G401 (cell line): ENCODE measurements around the gene DUSP7. TPM values are rescaled to one million over a fixed set of nuclear protein-coding genes. Genes with fewer than 3 reads are reported as not detected.
A peak's percentile ranks its signal among the peaks of the same experiment; 100 is the strongest.

Experiments used
- DNase-seq: peaks from one replicate; pipeline ENCODE4 v3.0.0-alpha.2; 2015; ENCODE audit warnings: low spot score
- in situ Hi-C: cut with HindIII; loops from 2 replicates; pipeline ENCODE4 v1.10.0; 2016; ENCODE audit warnings: low sequenced_read_pairs, mixed read lengths
- total RNA-seq: library from RNA; depleted of rRNA; stranded (reverse); fragments of >200 nt; shearing (Covaris generic); gene quantifications from 2 replicates; pipeline ENCODE4 v1.2.3, GENCODE V29; 2014

Gene DUSP7
- total RNA-seq, 1 experiment from 2014 or later = 14.6 TPM

DNA sequence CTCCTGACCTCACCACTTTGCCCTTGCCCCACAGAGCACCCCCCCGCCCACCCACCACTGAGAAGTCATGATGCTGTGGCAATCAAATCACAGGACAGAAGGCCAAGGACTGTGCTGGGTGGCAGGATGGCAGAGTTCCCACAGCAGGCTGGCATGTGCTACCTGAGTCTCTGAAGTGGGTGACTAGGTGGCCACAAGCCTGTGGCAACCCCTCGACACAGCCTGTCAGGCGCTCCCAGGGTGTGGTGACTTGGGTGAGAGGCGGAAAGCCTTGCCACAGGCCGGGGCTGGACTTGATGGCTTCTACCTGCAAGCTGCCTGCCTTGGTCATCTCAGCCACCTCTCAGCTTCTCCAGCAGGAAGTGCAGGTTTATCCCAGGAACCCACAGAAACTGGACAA lies 15.6 kb upstream of the DUSP7 start:
- DNase-seq = no peak
- in situ Hi-C loops = no loop called here

DNA sequence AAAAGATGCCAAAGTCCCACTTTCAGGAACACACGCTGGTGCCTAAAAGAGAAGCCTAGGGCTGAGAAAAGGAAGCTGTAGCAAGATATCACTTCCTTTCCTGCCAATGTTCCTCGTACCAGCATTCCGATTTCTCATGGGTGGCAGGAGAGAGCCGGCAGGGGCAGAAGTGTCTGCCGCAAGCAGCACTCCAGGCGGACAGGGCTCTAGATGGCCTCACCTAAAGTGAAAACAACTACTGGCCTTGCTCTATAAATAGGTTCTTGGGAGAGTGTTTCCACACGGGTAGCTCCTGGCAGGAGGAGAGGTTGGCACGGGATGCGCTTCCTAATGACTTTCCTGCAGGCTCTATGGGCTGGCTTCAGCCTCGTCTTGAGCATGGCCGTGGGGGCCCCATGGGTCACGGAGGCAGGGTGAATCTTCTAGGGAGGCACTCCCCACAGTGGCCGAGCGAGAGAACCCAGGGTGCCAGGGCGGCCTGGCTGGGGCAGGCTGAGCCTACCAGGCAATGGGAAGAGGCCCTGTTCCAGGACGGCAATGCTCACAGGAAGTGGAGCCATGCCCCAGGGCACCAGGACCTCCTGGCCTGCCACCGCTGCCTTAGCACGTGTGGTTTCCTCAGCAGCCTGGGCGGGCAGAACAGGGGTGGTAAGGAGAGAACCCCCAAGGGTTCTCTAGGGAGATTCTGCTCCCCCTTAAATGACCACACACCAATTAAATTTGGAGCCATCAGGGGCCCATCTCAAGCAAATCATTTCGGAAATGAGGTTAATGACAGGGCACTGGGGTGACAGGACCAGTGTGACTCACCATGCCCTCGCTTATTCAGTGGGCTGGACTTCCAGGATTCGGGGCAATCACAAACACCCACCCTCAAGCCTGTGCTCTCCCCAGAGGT lies 14.6 kb upstream of the DUSP7 start:
- in situ Hi-C loops = no loop called here
- peak; percentile 90 for DNase-seq

GRCh38 chr3:52069855-52070254 lies 13.5 kb upstream of the DUSP7 start:
- in situ Hi-C loops = no loop called here
- DNase-seq = peak; percentile 74

GRCh38 chr3:52069135-52069534 lies 12.8 kb upstream of the DUSP7 start:
- DNase-seq = no peak
- in situ Hi-C loops = no loop called here

DNA sequence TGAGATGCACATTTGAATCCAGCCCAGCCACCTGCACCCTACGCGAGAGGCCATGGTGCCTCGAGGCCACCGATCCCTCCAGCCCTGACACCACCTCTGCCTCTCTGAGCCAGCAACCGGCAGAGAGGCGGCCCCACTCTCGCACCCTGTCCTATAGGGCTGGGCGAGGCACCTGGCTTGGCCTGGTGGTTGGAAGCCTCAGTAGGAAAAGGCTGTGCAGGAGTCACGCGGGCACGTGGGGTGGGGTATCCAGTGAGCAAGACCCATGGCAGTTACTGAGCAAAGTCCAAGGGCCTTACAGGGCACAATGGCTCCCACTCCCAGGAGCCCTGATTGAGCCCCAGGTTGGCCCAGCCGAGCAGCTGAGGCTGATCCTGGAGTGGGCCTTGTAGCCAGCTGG lies 12.4 kb upstream of the DUSP7 start:
- in situ Hi-C loops = no loop called here
- no peak for DNase-seq

GRCh38 chr3:52068055-52068571 lies 11.7 kb upstream of the DUSP7 start:
- no peak for DNase-seq
- in situ Hi-C loops = no loop called here

GRCh38 chr3:52067526-52067925 lies 11.2 kb upstream of the DUSP7 start:
- in situ Hi-C loops = no loop called here
- DNase-seq = no peak

GRCh38 chr3:52067046-52067445 lies 10.7 kb upstream of the DUSP7 start:
- in situ Hi-C loops = no loop called here
- DNase-seq = no peak

- in situ Hi-C loops = no loop called here
- DNase-seq = no peak
These were observed 8.9 kb upstream of the DUSP7 start for GRCh38 chr3:52065264-52065756.

DNA sequence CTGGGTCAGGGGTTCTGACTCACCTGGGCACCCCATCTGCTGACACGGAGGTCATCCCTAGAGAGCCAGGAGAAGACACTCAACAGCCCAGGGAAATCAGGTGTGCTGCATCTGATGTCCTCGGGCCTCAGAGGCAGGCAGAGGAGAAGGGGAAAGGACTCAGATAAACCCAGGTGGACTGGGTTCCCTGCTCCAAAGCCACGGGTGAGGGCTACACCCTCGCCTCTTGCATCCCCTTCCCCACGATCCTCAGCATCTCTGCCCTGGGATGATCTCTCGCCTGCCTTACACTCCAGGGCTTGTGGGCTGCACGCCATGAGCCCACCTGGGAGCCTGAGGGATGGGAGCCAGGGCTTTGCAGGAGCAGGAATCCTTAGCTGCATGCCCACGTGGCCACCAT lies 8.2 kb upstream of the DUSP7 start:
- DNase-seq = no peak
- in situ Hi-C loops = no loop called here

DNA sequence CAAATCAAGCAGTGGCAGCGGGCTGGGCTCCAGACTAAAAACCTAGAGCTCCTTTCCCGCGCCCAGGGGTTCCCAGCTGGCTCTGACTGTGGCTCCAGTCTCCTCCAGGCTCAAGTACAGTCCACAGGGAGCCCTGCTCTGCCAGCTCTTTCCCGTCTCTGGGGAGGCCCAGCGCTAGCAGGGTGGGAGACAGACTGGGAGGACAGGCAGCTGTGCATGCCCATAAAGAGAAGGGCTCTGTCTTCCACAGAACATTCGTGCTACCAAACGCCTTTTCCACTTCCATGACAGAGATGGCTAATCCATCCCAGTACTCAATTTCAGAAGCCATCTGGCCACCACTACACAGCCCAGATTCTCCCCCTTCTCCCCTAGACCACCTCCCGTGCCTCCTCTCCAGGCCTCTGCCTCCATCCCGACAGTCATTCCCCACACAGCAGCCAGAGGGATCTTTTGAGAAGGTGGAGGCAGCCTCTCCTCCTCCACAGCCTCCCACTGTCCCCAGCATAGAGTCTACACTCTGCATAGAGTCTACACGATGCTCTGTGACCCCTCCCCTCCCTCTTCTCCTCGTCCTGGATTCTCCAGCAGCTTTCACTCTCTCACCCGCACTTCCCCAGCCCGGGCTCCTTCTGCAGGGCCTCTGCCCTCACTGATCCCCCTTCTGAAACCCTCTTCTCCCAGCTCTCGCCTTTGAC lies 6.8 kb upstream of the DUSP7 start:
- no peak for DNase-seq
- in situ Hi-C loops = no loop called here

GRCh38 chr3:52062505-52062904 lies 6.1 kb upstream of the DUSP7 start:
- DNase-seq = no peak
- in situ Hi-C loops = no loop called here

DNA sequence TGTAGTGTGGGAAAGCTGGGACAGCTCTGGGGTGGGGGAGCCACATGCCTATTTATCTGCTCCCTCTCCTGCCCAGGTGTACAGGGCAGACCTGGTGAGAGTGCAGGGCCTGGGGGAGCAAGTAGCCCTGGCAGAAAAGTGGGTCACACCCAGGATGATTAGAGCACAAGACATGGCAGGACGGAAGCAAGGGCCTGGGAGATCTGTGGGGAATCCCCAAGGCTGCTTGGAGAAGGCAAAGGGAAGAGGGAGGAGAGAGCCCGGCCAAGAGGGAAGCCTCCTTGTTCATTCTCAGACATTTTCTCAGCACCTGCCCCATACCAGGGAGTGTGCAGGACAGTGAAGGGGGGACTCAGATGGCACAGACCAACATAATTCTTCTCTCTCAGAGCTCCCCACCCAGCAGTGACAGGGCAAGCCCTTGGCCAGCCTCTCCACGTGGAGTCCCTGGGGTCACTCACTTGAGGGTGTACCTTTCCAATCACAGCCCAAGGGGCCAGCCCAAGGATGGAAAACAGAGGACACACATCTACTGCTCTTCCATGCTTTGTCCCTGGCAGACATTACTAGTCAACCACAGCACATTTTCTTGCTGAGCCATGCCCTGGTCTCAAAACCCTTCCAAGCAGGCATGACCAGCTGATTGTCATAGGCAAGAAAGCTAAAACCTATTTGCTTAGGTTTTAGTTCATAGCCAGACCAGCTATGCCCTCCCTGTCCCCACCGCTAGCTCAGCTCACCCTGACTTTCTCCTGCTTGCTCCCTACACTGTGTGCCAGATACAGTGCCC lies 4.9 kb upstream of the DUSP7 start:
- in situ Hi-C loops = no loop called here
- no peak for DNase-seq

- DNase-seq = no peak
- in situ Hi-C loops = no loop called here
These were observed 3.4 kb upstream of the DUSP7 start for GRCh38 chr3:52059781-52060180.

DNA sequence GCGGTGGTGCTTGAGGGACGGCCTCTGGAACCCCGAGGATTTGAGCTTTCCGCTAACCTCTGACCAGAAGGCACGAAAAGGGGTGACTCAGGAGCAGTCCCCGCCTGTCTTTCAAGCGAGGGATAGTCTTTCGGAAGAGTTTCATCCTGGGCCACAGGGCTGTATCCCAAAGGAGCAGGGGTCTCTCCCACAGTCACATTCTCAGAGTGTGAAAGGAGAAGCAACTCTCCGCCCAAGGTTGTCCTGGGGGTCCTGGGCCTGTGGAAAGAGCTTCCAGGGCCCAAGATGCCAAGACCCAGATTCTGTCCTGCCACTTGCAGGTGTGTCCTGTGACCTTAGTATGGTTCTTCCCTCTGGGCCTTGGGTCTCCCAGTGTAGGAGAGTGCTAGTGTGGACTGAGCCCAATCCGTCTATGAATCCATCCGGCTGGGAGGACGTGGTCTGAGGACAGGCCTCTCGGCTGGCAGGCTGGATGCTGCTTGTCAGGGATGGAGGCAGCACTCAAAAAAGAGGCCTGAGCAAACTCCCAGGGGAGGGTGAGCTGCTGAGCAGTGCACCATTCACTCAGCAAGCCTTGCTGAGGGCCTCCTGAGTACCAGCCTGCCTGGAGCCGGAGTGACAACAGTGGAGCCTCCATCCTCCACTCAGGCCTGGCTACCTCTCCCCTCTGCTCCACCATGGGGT lies 1.6 kb upstream of the DUSP7 start:
- no peak for DNase-seq
- in situ Hi-C loops = no loop called here

DNA sequence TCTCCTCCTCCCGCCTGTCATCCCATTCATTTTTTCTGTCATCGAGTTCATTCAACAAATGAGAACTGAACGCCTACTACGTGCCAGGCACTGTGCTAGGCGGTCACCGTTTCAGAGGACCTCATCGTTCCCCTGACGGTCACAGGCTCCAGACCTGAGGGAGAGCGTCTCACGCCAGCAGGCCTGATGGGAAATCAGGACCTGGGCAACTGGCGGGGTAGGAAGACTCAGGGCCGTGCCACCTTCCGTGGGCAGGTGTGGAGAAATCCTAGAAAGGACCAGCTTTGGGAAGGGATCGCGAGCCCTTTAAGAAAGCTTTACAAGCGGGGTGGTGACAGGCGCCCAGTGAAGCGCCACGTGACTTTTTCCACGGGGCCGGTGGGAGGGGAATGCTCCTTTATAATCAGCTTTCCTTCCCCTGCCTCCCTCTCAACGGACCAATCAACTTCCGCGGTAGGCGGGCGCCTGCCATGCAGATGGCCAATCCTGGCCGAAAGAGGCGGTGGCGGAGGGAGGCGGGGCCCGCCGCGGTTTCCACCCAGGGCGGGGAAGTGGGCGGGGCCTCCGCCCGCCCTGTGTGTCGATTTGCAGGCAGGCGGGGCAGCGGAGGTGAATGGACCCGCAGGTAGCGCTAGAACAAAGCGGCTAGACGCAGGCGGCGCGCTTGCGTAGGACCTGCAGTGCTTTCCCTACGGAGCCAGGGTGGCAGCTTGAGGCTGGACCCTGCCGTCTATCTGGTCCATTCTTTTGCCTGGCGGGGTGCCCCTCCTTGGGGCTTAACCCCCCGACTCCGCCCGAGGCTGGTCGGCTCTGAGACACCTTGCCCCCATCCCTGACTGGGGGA lies 819 bp upstream of the DUSP7 start:
- DNase-seq = peak; percentile 100
- in situ Hi-C loops = no loop called here

DNA sequence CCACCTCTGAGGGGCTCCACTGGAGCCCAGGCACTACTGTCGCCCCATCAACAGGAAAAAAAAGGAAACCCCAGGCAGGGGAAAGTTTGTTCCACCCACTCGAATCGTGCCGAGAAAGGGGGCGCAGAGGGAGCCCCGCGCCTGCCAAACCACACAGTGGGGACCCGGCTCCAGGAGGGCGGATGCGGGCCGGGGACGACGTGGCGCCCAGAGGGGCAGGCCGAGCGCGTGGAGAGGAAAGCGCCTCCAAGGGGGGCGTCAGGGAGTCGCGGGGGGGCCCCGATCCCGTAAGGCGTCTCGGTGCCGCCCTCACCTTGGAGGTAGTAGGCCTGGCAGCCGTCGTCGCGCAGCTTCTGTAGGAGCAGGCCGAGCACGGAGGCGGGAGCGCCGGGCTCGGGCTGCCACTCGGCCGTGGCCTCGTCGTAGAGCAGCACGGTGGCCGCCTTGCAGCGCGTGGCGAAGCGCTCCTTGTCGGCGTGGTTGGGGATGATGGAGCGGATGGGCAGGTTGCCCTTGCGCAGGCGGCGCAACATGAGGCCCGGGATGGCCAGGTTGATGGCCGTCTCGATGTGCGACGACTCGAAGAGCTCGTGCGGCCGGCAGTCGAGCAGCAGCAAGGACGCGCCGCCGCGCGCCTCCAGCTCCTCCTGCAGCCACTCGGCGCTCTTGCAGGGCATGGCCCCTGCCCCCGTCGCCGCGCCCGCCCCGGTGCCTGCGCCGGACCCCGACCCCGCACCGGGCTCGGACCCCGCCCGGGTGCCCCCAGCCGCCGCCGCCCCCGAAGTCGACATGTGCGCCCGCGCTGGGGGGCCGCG lies 627 bp downstream of the DUSP7 start:
- DNase-seq = peak; percentile 52
- in situ Hi-C loops = no loop called here
